H1 (cell line): ENCODE results near the gene FOXA3. TPM values are rescaled to one million over a fixed set of nuclear protein-coding genes. Genes with fewer than 3 reads are reported as not detected.

Experiments used
- ATF2 ChIP-seq: IDR thresholded peaks from 2 replicates; pipeline ENCODE4 v1.6.1; 2012; ENCODE audit warnings: low read length, inconsistent platforms
- ATF3 ChIP-seq: IDR thresholded peaks from 2 replicates; pipeline ENCODE4 v1.6.1; 2011; ENCODE audit warnings: low read depth, mild to moderate bottlenecking, low read length; ENCODE audit not compliant: insufficient read depth
- E2F6 ChIP-seq: IDR thresholded peaks from 2 replicates; pipeline ENCODE4 v1.6.1; 2012; ENCODE audit warnings: inconsistent platforms
- JUND ChIP-seq: IDR thresholded peaks from 2 replicates; pipeline ENCODE4 v1.6.1; 2011; ENCODE audit warnings: mild to moderate bottlenecking, improper control_type of control experiment, low read length
- polyA plus RNA-seq, 7 experiments: library from polyadenylated mRNA; depleted of rRNA in 3 of 7; stranded (reverse) in 5 of 7; unstranded in 2 of 7; fragments of >200 nt in 5 of 7; fragments of 200-250 nt in 2 of 7; gene quantifications; 1 replicate in 5 of 7; 2 replicates in 1 of 7; 4 replicates in 1 of 7; pipeline versions ENCODE4 v1.2.1 to v1.2.3, GENCODE V29; 2011 to 2013; ENCODE audit warnings: missing spikeins in 2 of 7, mixed read lengths in 2 of 7
- total RNA-seq: library from RNA; stranded (reverse); fragmentation: NEBNext Ultra II Directional; extraction: Animal tissue kit (Norgen Biotek cat#: 25700); gene quantifications from 2 replicates; pipeline ENCODE4 v1.2.1, GENCODE V29; 2021

The FOXA3 gene
- total and polyA plus RNA-seq, 2 of the 8 experiments (the other 6 are each of a cell fraction or from before 2014, with no cell fraction given): 20.2 to 49.1 TPM

- TF ChIP-seq ATF2: no peak
- no peak for TF ChIP-seq E2F6
- TF ChIP-seq JUND: no peak
- TF ChIP-seq ATF3: no peak
Measured at GRCh38 chr19:45823182-45823581, 40.9 kb upstream of the FOXA3 start (continued).
